A549 (cell line): Measurements from ENCODE around the gene FBF1. TPM values are rescaled to one million over a fixed set of nuclear protein-coding genes. Genes with fewer than 3 reads are reported as not detected.

ENCODE experiments used
- ATAC-seq, 2 experiments: fragments of 200-7000 bp in 1 of 2; fragments of >200 bp in 1 of 2; cut with Nextera tagmentation in 1 of 2; cut with Tn5 transposase in 1 of 2; 3 replicates each; pipeline versions ENCODE4 v1.8.0 to v1.9.1; 2018 to 2020; ENCODE audit warnings: mild to moderate bottlenecking in 1 of 2, moderate library complexity in 1 of 2
- CTCF ChIA-PET: fragments of 300-600 bp; sonication (Branson Sonifier 250); formaldehyde crosslinking; extraction: SDS; loops from one replicate; lab custom pipeline; 2021; ENCODE audit warnings: antibody characterized with exemption, inconsistent platforms; lab: Yijun Ruan, JAX
- POLR2A ChIA-PET: fragments of 350-600 bp; formaldehyde crosslinking; extraction: SDS; loops from one replicate; lab custom pipeline; 2021; ENCODE audit warnings: antibody characterized with exemption, inconsistent platforms; lab: Yijun Ruan, JAX
- DNase-seq, 2 experiments: peaks; one replicate each; pipeline versions ENCODE4 v3.0.0 to v3.0.0-alpha.2; 2011 to 2016; ENCODE audit warnings: low read depth in 1 of 2, low spot score in 1 of 2
- FAIRE-seq: peaks from 2 replicates; lab custom pipeline; 2011; peaks lifted over from hg19 to GRCh38; lab: Jason Lieb, UNC
- H3K27ac ChIP-seq, 2 experiments: fragments of >200 bp; sonication (Bioruptor Twin); formaldehyde crosslinking; 3 replicates each; pipeline ENCODE4 v1.5.1; 2016 to 2017
- H3K4me1 ChIP-seq: fragments of >200 bp; sonication (Bioruptor Twin); formaldehyde crosslinking; 3 replicates; pipeline ENCODE4 v1.6.1; 2016
- H3K4me2 ChIP-seq: fragments of >200 bp; sonication (Bioruptor Twin); formaldehyde crosslinking; 3 replicates; pipeline ENCODE4 v1.6.1; 2016
- H3K4me3 ChIP-seq: fragments of >200 bp; sonication (Bioruptor Twin); formaldehyde crosslinking; 3 replicates; pipeline ENCODE4 v1.5.1; 2016
- H3K9me3 ChIP-seq: fragments of >200 bp; sonication (Bioruptor Twin); formaldehyde crosslinking; 3 replicates; pipeline ENCODE4 v1.6.1; 2016
- BHLHE40 ChIP-seq: IDR thresholded peaks from 2 replicates; pipeline ENCODE4 v1.6.1; 2012; ENCODE audit warnings: low read depth, low read length, inconsistent platforms
- CBX8 ChIP-seq: fragments of 200-600 bp; sonication (generic); IDR thresholded peaks from 2 replicates; pipeline ENCODE4 v1.6.1; 2016
- CEBPB ChIP-seq, 2 experiments: fragments of >200 bp in 1 of 2; sonication (Bioruptor Twin) in 1 of 2; formaldehyde crosslinking in 1 of 2; IDR thresholded peaks; 2 replicates each; pipeline ENCODE4 v1.6.1; 2012 to 2016
- CHD4 ChIP-seq: fragments of 200-600 bp; sonication (generic); IDR thresholded peaks from 2 replicates; pipeline ENCODE4 v1.6.1; 2016; ENCODE audit warnings: antibody characterized with exemption, mild to moderate bottlenecking, borderline replicate concordance
- E2F6 ChIP-seq: IDR thresholded peaks from 2 replicates; pipeline ENCODE4 v1.6.1; 2012; ENCODE audit warnings: low read depth, borderline replicate concordance
- ELK1 ChIP-seq: fragments of 150-350 bp; IDR thresholded peaks from 2 replicates; pipeline ENCODE4 v1.6.1; 2014; ENCODE audit warnings: low read depth, mild to moderate bottlenecking, low read length
- ESRRA ChIP-seq: fragments of 150-350 bp; IDR thresholded peaks from 2 replicates; pipeline ENCODE4 v1.6.1; 2014; ENCODE audit warnings: mild to moderate bottlenecking, low read length, borderline replicate concordance
- FOSB ChIP-seq: fragments of 250-450 bp; sonication (Bioruptor Pico); IDR thresholded peaks from 2 replicates; pipeline ENCODE4 v1.5.0; 2020; ENCODE audit warnings: mild to moderate bottlenecking, moderate library complexity
- FOXS1 ChIP-seq: fragments of 250-450 bp; sonication (Bioruptor Pico); IDR thresholded peaks from 2 replicates; pipeline ENCODE4 v1.5.0; 2020; ENCODE audit warnings: mild to moderate bottlenecking, moderate library complexity
- HDAC2 ChIP-seq: fragments of 200-600 bp; sonication (generic); IDR thresholded peaks from 2 replicates; pipeline ENCODE4 v1.6.1; 2016
- HEYL ChIP-seq: fragments of 250-450 bp; sonication (Bioruptor Pico); IDR thresholded peaks from 2 replicates; pipeline ENCODE4 v1.8.0; 2021; ENCODE audit warnings: mild to moderate bottlenecking, moderate library complexity
- HOXA7 ChIP-seq: fragments of 250-450 bp; sonication (Bioruptor Pico); IDR thresholded peaks from 2 replicates; pipeline ENCODE4 v1.5.0; 2020; ENCODE audit warnings: mild to moderate bottlenecking, moderate library complexity
- JUN ChIP-seq, 2 experiments: fragments of >200 bp; sonication (Bioruptor Twin); formaldehyde crosslinking; IDR thresholded peaks; 2 replicates in 1 of 2; 3 replicates in 1 of 2; pipeline ENCODE4 v1.6.1; 2016 to 2017
- KDM5A ChIP-seq: fragments of 200-600 bp; sonication (generic); IDR thresholded peaks from 2 replicates; pipeline ENCODE4 v1.6.1; 2016; ENCODE audit warnings: antibody characterized with exemption, mild to moderate bottlenecking
- MAFK ChIP-seq: fragments of 450-650 bp; IDR thresholded peaks from 2 replicates; pipeline ENCODE4 v1.6.1; 2014; ENCODE audit not compliant: partially characterized antibody
- NFE2L2 ChIP-seq: fragments of 150-350 bp; conservative IDR thresholded peaks from 2 replicates; pipeline ENCODE4 v1.6.1; 2014; ENCODE audit warnings: low read length
- POLR2A ChIP-seq: IDR thresholded peaks from 2 replicates; pipeline ENCODE4 v1.6.1; 2012; ENCODE audit warnings: mild to moderate bottlenecking, low read length
- POLR2AphosphoS2 ChIP-seq: conservative IDR thresholded peaks from 2 replicates; pipeline ENCODE4 v1.6.1; 2012; ENCODE audit warnings: low read length, improper control_type of control experiment, inconsistent platforms
- RCOR1 ChIP-seq: fragments of 150-350 bp; IDR thresholded peaks from 2 replicates; pipeline ENCODE4 v1.6.1; 2014; ENCODE audit warnings: antibody characterized with exemption, low read length, low read depth
- RFX5 ChIP-seq: fragments of 450-650 bp; IDR thresholded peaks from 2 replicates; pipeline ENCODE4 v1.7.1; 2014; ENCODE audit warnings: antibody characterized with exemption, mild to moderate bottlenecking, moderate library complexity
- SMC3 ChIP-seq: fragments of >200 bp; sonication (Bioruptor Twin); formaldehyde crosslinking; IDR thresholded peaks from 3 replicates; pipeline ENCODE4 v1.6.1; 2018; ENCODE audit warnings: inconsistent platforms
- TFCP2L1 ChIP-seq: fragments of 250-450 bp; sonication (Bioruptor Pico); IDR thresholded peaks from 2 replicates; pipeline ENCODE4 v1.5.0; 2021; ENCODE audit warnings: mild to moderate bottlenecking
- TP53 ChIP-seq: fragments of 250-450 bp; sonication (Bioruptor Pico); IDR thresholded peaks from 2 replicates; pipeline ENCODE4 v1.5.0; 2021; ENCODE audit warnings: mild to moderate bottlenecking, moderate library complexity
- ZC3H11A ChIP-seq: fragments of 450-650 bp; IDR thresholded peaks from 2 replicates; pipeline ENCODE4 v1.6.1; 2014; ENCODE audit warnings: antibody characterized with exemption, mild to moderate bottlenecking
- ZNF302 ChIP-seq: fragments of 250-450 bp; sonication (Bioruptor Pico); IDR thresholded peaks from 2 replicates; pipeline ENCODE4 v1.9.0; 2021; ENCODE audit warnings: inconsistent platforms, mild to moderate bottlenecking, moderate library complexity
- ZSCAN20 ChIP-seq: fragments of 250-450 bp; sonication (Bioruptor Pico); IDR thresholded peaks from 2 replicates; pipeline ENCODE4 v1.8.0; 2022; ENCODE audit warnings: mild to moderate bottlenecking, moderate library complexity
- WGBS: methylation state at CpG from one replicate; pipeline ENCODE4 v1.1.6; 2017; ENCODE audit errors: missing lambda C conversion rate; 5-methylcytosine and 5-hydroxymethylcytosine counted together
- polyA plus RNA-seq, 4 experiments: library from polyadenylated mRNA; depleted of rRNA in 3 of 4; stranded (reverse); fragments of >200 nt; fragmentation: RNase III in 1 of 4; extraction: RNeasy Plus Mini Kit Qiagen cat#74134 plus additional on column Dnase treatment in 1 of 4; gene quantifications; 2 replicates in 3 of 4; 3 replicates in 1 of 4; pipeline ENCODE4 v1.2.3, GENCODE V29; 2011 to 2017
- TF ChIP-seq, protein P1 (sequence below): fragments of 200-600 bp; sonication (generic); IDR thresholded peaks from 2 replicates; pipeline ENCODE4 v1.6.1; 2016; ENCODE audit warnings: antibody characterized with exemption, mild to moderate bottlenecking, moderate library complexity
- TF ChIP-seq, protein P2 (sequence below): fragments of >200 bp; sonication (Bioruptor Twin); formaldehyde crosslinking; IDR thresholded peaks from 3 replicates; pipeline ENCODE4 v1.5.1; 2016
- TF ChIP-seq, protein P3 (sequence below): fragments of >200 bp; sonication (Bioruptor Twin); formaldehyde crosslinking; IDR thresholded peaks from 3 replicates; pipeline ENCODE4 v1.6.1; 2016
- TF ChIP-seq, protein P4 (sequence below): fragments of 250-450 bp; sonication (Bioruptor Pico); IDR thresholded peaks from 2 replicates; pipeline ENCODE4 v1.5.0; 2020; ENCODE audit warnings: low read depth, mild to moderate bottlenecking, moderate library complexity

Gene FBF1
- polyA plus RNA-seq, 2 of the 4 experiments (the other 2 are of a cell fraction): 8.5 to 17.8 TPM

GRCh38 chr17:75880266-75880665, 60.6 kb downstream of the FBF1 start (continued):
- no peak for TF ChIP-seq HEYL (CRISPR knock-in tag)

DNA sequence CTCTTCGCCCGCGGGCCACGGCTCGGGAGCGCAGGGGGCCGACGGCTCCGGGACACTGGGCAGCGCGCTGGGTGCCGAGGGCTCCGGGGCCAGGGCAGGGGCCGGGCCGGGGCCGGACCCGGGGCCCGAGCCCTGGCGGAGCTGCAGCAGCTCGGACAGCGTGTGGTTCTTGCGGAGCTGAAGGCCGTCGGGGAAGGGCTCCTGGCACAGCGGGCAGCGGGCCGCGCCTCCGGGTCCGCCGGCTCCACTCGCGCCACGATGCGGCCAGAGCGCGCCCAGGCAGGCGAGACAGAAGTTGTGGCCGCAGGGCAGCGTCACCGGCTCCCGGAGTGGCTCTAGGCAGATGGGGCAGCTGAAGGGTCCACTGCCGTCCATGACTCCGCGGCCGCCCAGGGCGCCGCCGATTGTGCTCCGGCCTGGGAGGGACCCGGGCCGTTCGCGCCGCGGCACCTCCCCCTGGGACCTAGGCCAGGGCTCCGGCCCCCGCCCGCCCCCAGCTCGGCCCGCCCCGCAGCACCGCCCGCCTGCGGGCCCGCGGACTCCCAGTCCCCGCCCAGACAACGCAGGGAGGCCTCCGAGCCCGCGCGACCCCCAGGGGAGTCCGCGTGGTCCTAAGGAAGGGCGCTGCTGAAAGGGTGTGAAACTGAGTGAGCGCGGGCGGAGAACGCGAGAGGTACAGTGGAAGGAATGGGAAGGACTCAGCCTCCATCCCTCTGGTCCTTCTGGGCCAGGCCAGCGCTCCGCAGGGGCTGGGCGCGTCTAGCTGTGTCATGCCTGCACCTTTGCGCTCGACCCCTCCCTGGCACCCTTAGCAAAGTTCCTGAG, 62.5 kb downstream of the FBF1 start, which contains the start of gene TRIM47:
TRIM47 (minus strand) TSS at position 408 of the 825 bp plus-strand sequence; CDS start at position 375, 33 bp downstream.
- Histone ChIP-seq H3K4me3 (peak within 1 kb of the TSS; percentile 85), H3K4me1 (peaks cover 30% of the 10 kb centered on the region), H3K27ac (peak within 1 kb of the TSS; percentile 92 to 94), H3K9me3 (no peaks in the 10 kb centered on the region), H3K4me2 (peak within 1 kb of the TSS; percentile 93)
- DNase-seq (peak; percentile 75 to 83), FAIRE-seq (no peak), ATAC-seq (peak; percentile 50 to 52)
- ChIA-PET POLR2A (interaction anchor here (0.7 to 4.9 kb wide), 8 partner anchors 10 to 114 kb away, joined by 3 to 52 read pairs (median 14); partner anchors contain the start of genes GALK1, MRPL38, TRIM65 and WBP2), CTCF (interaction anchor here (0.6 to 22.8 kb wide), 37 partner anchors 11 to 198 kb away, joined by 3 to 513 read pairs (median 6); partner anchors contain the start of genes GALK1, MRPL38, TRIM65 and UNK)
- 4% methylated on average over 27 of the region's 87 CpGs for WGBS
- no peak for TF ChIP-seq ESRRA
- no peak for TF ChIP-seq ELK1
- no peak for TF ChIP-seq FOSB (CRISPR knock-in tag)
- TF ChIP-seq HOXA7 (CRISPR knock-in tag): no peak
- TF ChIP-seq KDM5A: no peak
- TF ChIP-seq SMC3: no peak
- TF ChIP-seq E2F6: peak; percentile 58; the same call in 1 of the 2 replicates
- TF ChIP-seq TP53 (CRISPR knock-in tag): no peak
- no peak for TF ChIP-seq ZC3H11A
- TF ChIP-seq ZSCAN20 (CRISPR knock-in tag): no peak
- TF ChIP-seq RFX5: no peak
- no peak for TF ChIP-seq FOXS1 (CRISPR knock-in tag)
- no peak for TF ChIP-seq RCOR1
- no peak for TF ChIP-seq POLR2AphosphoS2
- peak; percentile 73; the same call in 1 of the 2 replicates for TF ChIP-seq TFCP2L1
- no peak for TF ChIP-seq CHD4
- peak; percentile 19 to 87; a peak in 3 of 5 replicates for TF ChIP-seq JUN (IDR thresholded peaks at IDR 0.05)
- TF ChIP-seq, protein P1, sequence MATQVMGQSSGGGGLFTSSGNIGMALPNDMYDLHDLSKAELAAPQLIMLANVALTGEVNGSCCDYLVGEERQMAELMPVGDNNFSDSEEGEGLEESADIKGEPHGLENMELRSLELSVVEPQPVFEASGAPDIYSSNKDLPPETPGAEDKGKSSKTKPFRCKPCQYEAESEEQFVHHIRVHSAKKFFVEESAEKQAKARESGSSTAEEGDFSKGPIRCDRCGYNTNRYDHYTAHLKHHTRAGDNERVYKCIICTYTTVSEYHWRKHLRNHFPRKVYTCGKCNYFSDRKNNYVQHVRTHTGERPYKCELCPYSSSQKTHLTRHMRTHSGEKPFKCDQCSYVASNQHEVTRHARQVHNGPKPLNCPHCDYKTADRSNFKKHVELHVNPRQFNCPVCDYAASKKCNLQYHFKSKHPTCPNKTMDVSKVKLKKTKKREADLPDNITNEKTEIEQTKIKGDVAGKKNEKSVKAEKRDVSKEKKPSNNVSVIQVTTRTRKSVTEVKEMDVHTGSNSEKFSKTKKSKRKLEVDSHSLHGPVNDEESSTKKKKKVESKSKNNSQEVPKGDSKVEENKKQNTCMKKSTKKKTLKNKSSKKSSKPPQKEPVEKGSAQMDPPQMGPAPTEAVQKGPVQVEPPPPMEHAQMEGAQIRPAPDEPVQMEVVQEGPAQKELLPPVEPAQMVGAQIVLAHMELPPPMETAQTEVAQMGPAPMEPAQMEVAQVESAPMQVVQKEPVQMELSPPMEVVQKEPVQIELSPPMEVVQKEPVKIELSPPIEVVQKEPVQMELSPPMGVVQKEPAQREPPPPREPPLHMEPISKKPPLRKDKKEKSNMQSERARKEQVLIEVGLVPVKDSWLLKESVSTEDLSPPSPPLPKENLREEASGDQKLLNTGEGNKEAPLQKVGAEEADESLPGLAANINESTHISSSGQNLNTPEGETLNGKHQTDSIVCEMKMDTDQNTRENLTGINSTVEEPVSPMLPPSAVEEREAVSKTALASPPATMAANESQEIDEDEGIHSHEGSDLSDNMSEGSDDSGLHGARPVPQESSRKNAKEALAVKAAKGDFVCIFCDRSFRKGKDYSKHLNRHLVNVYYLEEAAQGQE: no peak
- no peak for TF ChIP-seq BHLHE40
- TF ChIP-seq NFE2L2: no peak
- TF ChIP-seq, protein P2, sequence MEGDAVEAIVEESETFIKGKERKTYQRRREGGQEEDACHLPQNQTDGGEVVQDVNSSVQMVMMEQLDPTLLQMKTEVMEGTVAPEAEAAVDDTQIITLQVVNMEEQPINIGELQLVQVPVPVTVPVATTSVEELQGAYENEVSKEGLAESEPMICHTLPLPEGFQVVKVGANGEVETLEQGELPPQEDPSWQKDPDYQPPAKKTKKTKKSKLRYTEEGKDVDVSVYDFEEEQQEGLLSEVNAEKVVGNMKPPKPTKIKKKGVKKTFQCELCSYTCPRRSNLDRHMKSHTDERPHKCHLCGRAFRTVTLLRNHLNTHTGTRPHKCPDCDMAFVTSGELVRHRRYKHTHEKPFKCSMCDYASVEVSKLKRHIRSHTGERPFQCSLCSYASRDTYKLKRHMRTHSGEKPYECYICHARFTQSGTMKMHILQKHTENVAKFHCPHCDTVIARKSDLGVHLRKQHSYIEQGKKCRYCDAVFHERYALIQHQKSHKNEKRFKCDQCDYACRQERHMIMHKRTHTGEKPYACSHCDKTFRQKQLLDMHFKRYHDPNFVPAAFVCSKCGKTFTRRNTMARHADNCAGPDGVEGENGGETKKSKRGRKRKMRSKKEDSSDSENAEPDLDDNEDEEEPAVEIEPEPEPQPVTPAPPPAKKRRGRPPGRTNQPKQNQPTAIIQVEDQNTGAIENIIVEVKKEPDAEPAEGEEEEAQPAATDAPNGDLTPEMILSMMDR: peak; percentile 15; the same call in 2 of the 3 replicates
- no peak for TF ChIP-seq CBX8
- no peak for TF ChIP-seq ZNF302 (CRISPR knock-in tag)
- no peak for TF ChIP-seq CEBPB (IDR thresholded peaks at IDR 0.05)
- TF ChIP-seq, protein P3, sequence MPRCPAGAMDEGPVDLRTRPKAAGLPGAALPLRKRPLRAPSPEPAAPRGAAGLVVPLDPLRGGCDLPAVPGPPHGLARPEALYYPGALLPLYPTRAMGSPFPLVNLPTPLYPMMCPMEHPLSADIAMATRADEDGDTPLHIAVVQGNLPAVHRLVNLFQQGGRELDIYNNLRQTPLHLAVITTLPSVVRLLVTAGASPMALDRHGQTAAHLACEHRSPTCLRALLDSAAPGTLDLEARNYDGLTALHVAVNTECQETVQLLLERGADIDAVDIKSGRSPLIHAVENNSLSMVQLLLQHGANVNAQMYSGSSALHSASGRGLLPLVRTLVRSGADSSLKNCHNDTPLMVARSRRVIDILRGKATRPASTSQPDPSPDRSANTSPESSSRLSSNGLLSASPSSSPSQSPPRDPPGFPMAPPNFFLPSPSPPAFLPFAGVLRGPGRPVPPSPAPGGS: peak; percentile 58; the same call in 1 of the 3 replicates
- TF ChIP-seq, protein P4, sequence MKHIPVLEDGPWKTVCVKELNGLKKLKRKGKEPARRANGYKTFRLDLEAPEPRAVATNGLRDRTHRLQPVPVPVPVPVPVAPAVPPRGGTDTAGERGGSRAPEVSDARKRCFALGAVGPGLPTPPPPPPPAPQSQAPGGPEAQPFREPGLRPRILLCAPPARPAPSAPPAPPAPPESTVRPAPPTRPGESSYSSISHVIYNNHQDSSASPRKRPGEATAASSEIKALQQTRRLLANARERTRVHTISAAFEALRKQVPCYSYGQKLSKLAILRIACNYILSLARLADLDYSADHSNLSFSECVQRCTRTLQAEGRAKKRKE: no peak
- TF ChIP-seq HDAC2: no peak
- peak; percentile 71 for TF ChIP-seq MAFK
- TF ChIP-seq POLR2A: peak; percentile 74
